Fibroblast of lung (primary cell): ENCODE data around the gene BRD3.

Experiments used
- CTCF ChIP-seq, 2 donors: IDR thresholded peaks in 1 of 2; conservative IDR thresholded peaks in 1 of 2; 1 replicate in 1 of 2; 2 replicates in 1 of 2; pipeline ENCODE4 v1.5.1; 2011 to 2012; ENCODE audit warnings: low read length in 2 of 2, control low read depth in 1 of 2, inconsistent platforms in 1 of 2, low read depth in 1 of 2, mild to moderate bottlenecking in 1 of 2
- EZH2 ChIP-seq: IDR thresholded peaks from 2 replicates; pipeline ENCODE4 v1.5.1; 2012; ENCODE audit warnings: low read length, control low read depth, mild to moderate bottlenecking; ENCODE audit errors: missing control alignments

GRCh38 chr9:134083451-134083850, 15.6 kb upstream of the BRD3 start:
- TF ChIP-seq EZH2 (no peak), CTCF (conservative IDR thresholded peaks at IDR 0.05 in 1 of 2, IDR thresholded peaks at IDR 0.05 in 1 of 2; ENCODE audit: low read depth in 1 of 2, low read length in 2 of 2) (no peak)
